ENCODE measurements around the gene CADPS2. TPM values are rescaled to one million over a fixed set of nuclear protein-coding genes. Genes with fewer than 3 reads are reported as not detected.
"Not testable (repeated sequence)": the region's sequence is repeated elsewhere in the genome, so short reads cannot be mapped to it uniquely, and the experiment has no call there.

The CADPS2 gene
- total RNA-seq, 1 experiment from 2014 or later: 7.4 TPM

DNA sequence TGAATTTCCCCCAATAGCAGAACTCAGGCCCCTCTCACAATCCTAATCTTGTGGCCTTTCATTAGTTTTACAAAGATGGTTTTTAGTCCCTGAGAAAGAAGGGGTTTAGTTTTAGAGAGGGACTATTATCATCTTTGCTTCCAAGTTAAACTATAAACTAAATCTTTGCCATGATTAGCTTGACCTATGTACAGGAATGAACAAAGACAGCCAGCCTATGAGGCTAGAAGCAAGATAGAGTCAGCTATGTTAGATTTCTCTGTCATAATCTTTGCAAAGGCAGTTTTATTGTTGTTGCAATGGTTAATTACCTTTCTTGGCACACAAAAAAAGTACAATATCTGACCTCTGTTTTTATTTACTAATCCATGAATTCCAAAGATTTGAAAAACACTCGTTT lies 206.4 kb downstream of the CADPS2 start:
- no peaks in the 10 kb centered on the region for H3K4me1 Mint-ChIP-seq (ENCODE audit: insufficient read depth, unreplicated experiment)
- H3K4me3 Mint-ChIP-seq (ENCODE audit: unreplicated experiment): no peak overlapping the region
- DNase-seq (ENCODE audit: unreplicated experiment): no peak
- no TSS peak for BruUV-seq (replicated peaks)
- no peaks in the 10 kb centered on the region for H3K36me3 Mint-ChIP-seq (ENCODE audit: insufficient read depth, unreplicated experiment)
- H3K27ac Mint-ChIP-seq (ENCODE audit: low read depth, unreplicated experiment): no peak overlapping the region
- POLR2A ChIA-PET: no interaction called here
- H3K27me3 Mint-ChIP-seq (ENCODE audit: insufficient read depth, unreplicated experiment): no peaks in the 10 kb centered on the region
- CTCF ChIA-PET: no interaction called here
- H3K9me3 Mint-ChIP-seq (ENCODE audit: unreplicated experiment): no peaks in the 10 kb centered on the region
- intact Hi-C loops (cut with micrococcal nuclease): no loop called here
- TF ChIP-seq, protein P1, sequence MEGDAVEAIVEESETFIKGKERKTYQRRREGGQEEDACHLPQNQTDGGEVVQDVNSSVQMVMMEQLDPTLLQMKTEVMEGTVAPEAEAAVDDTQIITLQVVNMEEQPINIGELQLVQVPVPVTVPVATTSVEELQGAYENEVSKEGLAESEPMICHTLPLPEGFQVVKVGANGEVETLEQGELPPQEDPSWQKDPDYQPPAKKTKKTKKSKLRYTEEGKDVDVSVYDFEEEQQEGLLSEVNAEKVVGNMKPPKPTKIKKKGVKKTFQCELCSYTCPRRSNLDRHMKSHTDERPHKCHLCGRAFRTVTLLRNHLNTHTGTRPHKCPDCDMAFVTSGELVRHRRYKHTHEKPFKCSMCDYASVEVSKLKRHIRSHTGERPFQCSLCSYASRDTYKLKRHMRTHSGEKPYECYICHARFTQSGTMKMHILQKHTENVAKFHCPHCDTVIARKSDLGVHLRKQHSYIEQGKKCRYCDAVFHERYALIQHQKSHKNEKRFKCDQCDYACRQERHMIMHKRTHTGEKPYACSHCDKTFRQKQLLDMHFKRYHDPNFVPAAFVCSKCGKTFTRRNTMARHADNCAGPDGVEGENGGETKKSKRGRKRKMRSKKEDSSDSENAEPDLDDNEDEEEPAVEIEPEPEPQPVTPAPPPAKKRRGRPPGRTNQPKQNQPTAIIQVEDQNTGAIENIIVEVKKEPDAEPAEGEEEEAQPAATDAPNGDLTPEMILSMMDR (IDR thresholded peaks at IDR 0.05; ENCODE audit: unreplicated experiment): no peak

- POLR2A ChIA-PET; H3K4me3 Mint-ChIP-seq (ENCODE audit: unreplicated experiment); H3K4me1 Mint-ChIP-seq (ENCODE audit: insufficient read depth, unreplicated experiment); H3K27me3 Mint-ChIP-seq (ENCODE audit: insufficient read depth, unreplicated experiment); H3K36me3 Mint-ChIP-seq (ENCODE audit: insufficient read depth, unreplicated experiment); CTCF ChIA-PET; DNase-seq (ENCODE audit: unreplicated experiment); H3K27ac Mint-ChIP-seq (ENCODE audit: low read depth, unreplicated experiment); BruUV-seq (replicated peaks); intact Hi-C loops (cut with micrococcal nuclease); H3K9me3 Mint-ChIP-seq (ENCODE audit: unreplicated experiment): not testable (repeated sequence)
These were observed 207.0 kb downstream of the CADPS2 start for GRCh38 chr7:122679269-122679709.

DNA sequence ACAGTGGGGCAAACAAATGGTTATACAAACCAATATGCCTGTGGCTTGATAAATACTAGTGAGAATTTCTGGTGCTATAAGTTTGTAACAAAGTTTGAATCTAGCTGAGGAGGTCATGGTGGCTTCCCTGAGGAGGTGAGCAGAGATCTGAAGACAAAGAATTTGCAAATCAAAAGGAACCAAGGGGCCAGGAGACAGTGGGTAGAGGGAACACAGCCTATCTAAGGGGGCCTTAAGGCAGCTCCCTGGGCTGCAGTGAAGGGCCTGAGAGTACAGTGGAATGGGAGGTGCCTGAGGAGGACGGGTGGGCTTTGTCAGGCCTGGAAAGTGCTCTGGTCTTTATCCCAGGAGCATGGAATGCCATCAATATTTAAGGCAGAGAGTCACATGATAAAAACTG lies 209.1 kb downstream of the CADPS2 start:
- intact Hi-C loops (cut with micrococcal nuclease): no loop called here
- POLR2A ChIA-PET: interaction anchor here (1.0 kb wide), 1 partner anchor 8 kb away, joined by 3 read pairs; no protein-coding TSS in a partner anchor
- H3K27ac Mint-ChIP-seq (ENCODE audit: low read depth, unreplicated experiment): no peak overlapping the region
- no peak overlapping the region for H3K4me3 Mint-ChIP-seq (ENCODE audit: unreplicated experiment)
- H3K27me3 Mint-ChIP-seq (ENCODE audit: insufficient read depth, unreplicated experiment): no peaks in the 10 kb centered on the region
- no peaks in the 10 kb centered on the region for H3K4me1 Mint-ChIP-seq (ENCODE audit: insufficient read depth, unreplicated experiment)
- DNase-seq (ENCODE audit: unreplicated experiment): no peak
- H3K9me3 Mint-ChIP-seq (ENCODE audit: unreplicated experiment): no peaks in the 10 kb centered on the region
- BruUV-seq (replicated peaks): no TSS peak
- CTCF ChIA-PET: no interaction called here
- TF ChIP-seq, protein P1 (IDR thresholded peaks at IDR 0.05; ENCODE audit: unreplicated experiment): no peak
- H3K36me3 Mint-ChIP-seq (ENCODE audit: insufficient read depth, unreplicated experiment): no peaks in the 10 kb centered on the region

GRCh38 chr7:122676466-122676865 lies 209.8 kb downstream of the CADPS2 start:
- Mint-ChIP-seq H3K27ac (ENCODE audit: low read depth, unreplicated experiment) (no peak overlapping the region), H3K36me3 (ENCODE audit: insufficient read depth, unreplicated experiment) (no peaks in the 10 kb centered on the region), H3K4me1 (ENCODE audit: insufficient read depth, unreplicated experiment) (no peaks in the 10 kb centered on the region), H3K9me3 (ENCODE audit: unreplicated experiment) (no peaks in the 10 kb centered on the region), H3K4me3 (ENCODE audit: unreplicated experiment) (no peak overlapping the region), H3K27me3 (ENCODE audit: insufficient read depth, unreplicated experiment) (no peaks in the 10 kb centered on the region)
- TF ChIP-seq, protein P1 (IDR thresholded peaks at IDR 0.05; ENCODE audit: unreplicated experiment): no peak
- no TSS peak for BruUV-seq (replicated peaks)
- ChIA-PET POLR2A (interaction anchor here (1.0 kb wide), 1 partner anchor 9 kb away, joined by 3 read pairs; no protein-coding TSS in a partner anchor), CTCF (interaction anchor here (0.5 kb wide), 2 partner anchors 211 to 222 kb away, joined by 3 to 4 read pairs; no protein-coding TSS in a partner anchor)
- intact Hi-C loops (cut with micrococcal nuclease): no loop called here
- no peak for DNase-seq (ENCODE audit: unreplicated experiment)

DNA sequence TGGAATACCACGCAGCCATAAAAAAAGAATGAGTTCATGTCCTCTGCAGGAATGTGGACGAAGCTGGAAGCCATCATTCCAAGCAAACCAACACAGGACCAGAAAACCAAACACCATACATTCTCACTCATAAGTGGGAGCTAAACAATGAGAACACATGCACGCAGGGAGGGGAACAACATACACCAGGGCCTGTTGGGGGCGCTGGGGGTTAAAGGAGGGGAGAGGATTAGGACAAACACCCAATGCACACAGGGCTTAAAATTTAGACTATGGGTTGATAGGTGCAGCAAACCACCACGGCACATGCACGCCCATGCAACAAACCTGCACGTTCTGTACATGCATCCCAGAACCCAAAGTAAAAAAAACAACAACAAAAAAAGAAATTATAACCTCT lies 210.6 kb downstream of the CADPS2 start:
- DNase-seq (ENCODE audit: unreplicated experiment): no peak
- TF ChIP-seq, protein P1 (IDR thresholded peaks at IDR 0.05; ENCODE audit: unreplicated experiment): no peak
- ChIA-PET CTCF (interaction anchor here (0.6 kb wide), 1 partner anchor 43 kb away, joined by 4 read pairs; no protein-coding TSS in a partner anchor), POLR2A (no interaction called here)
- H3K9me3 Mint-ChIP-seq (ENCODE audit: unreplicated experiment): no peaks in the 10 kb centered on the region
- H3K27me3 Mint-ChIP-seq (ENCODE audit: insufficient read depth, unreplicated experiment): no peaks in the 10 kb centered on the region
- intact Hi-C loops (cut with micrococcal nuclease): no loop called here
- no peak overlapping the region for H3K4me3 Mint-ChIP-seq (ENCODE audit: unreplicated experiment)
- H3K36me3 Mint-ChIP-seq (ENCODE audit: insufficient read depth, unreplicated experiment): no peaks in the 10 kb centered on the region
- no TSS peak for BruUV-seq (replicated peaks)
- no peaks in the 10 kb centered on the region for H3K4me1 Mint-ChIP-seq (ENCODE audit: insufficient read depth, unreplicated experiment)
- no peak overlapping the region for H3K27ac Mint-ChIP-seq (ENCODE audit: low read depth, unreplicated experiment)

All from MCF 10A (cell line).